ENCODE results near the gene ENTPD3.
"Not testable (repeated sequence)": the region's sequence is repeated elsewhere in the genome, so short reads cannot be mapped to it uniquely, and the experiment has no call there.

ENTPD3 gene

GRCh38 chr3:40407007-40407406 lies 20.0 kb downstream of the ENTPD3 start:
- no peak for DNase-seq (ENCODE audit: low read depth)

- no peak for DNase-seq (ENCODE audit: low read depth)
Measured at GRCh38 chr3:40407611-40408010, 20.6 kb downstream of the ENTPD3 start.

GRCh38 chr3:40414270-40414669 lies 27.3 kb downstream of the ENTPD3 start:
- no peak for DNase-seq (ENCODE audit: low read depth)

GRCh38 chr3:40417845-40418543 lies 31.0 kb downstream of the ENTPD3 start:
- DNase-seq (ENCODE audit: low read depth): no peak

GRCh38 chr3:40422861-40423260 lies 35.9 kb downstream of the ENTPD3 start:
- no peak for DNase-seq (ENCODE audit: low read depth)

GRCh38 chr3:40427045-40427669 lies 40.2 kb downstream of the ENTPD3 start:
- DNase-seq (ENCODE audit: low read depth): no peak

- no peak for DNase-seq (ENCODE audit: low read depth)
Measured at GRCh38 chr3:40432793-40433192, 45.8 kb downstream of the ENTPD3 start.

GRCh38 chr3:40437889-40438288 lies 50.9 kb downstream of the ENTPD3 start:
- DNase-seq (ENCODE audit: low read depth): no peak

- DNase-seq (ENCODE audit: low read depth): no peak
Measured at GRCh38 chr3:40445062-40445461, 58.1 kb downstream of the ENTPD3 start.

- DNase-seq (ENCODE audit: low read depth): no peak
Measured at GRCh38 chr3:40445880-40446279, 58.9 kb downstream of the ENTPD3 start.

- DNase-seq (ENCODE audit: low read depth): no peak
Measured at GRCh38 chr3:40450438-40450837, 63.5 kb downstream of the ENTPD3 start.

- no peak for DNase-seq (ENCODE audit: low read depth)
Measured at GRCh38 chr3:40451551-40451950, 64.6 kb downstream of the ENTPD3 start.

GRCh38 chr3:40452057-40452456 lies 65.1 kb downstream of the ENTPD3 start:
- DNase-seq (ENCODE audit: low read depth): no peak

- DNase-seq (ENCODE audit: low read depth): no peak
Measured at GRCh38 chr3:40452562-40452875, 65.5 kb downstream of the ENTPD3 start.

GRCh38 chr3:40452876-40453730 lies 66.1 kb downstream of the ENTPD3 start:
- DNase-seq (ENCODE audit: low read depth): peak; percentile 76

GRCh38 chr3:40453933-40454332 lies 66.9 kb downstream of the ENTPD3 start:
- no peak for DNase-seq (ENCODE audit: low read depth)

GRCh38 chr3:40455328-40455727 lies 68.3 kb downstream of the ENTPD3 start:
- no peak for DNase-seq (ENCODE audit: low read depth)

GRCh38 chr3:40456279-40456939 lies 69.4 kb downstream of the ENTPD3 start:
- no peak for DNase-seq (ENCODE audit: low read depth)

- peak; percentile 84 for DNase-seq (ENCODE audit: low read depth)
Measured at GRCh38 chr3:40456940-40457823, 70.2 kb downstream of the ENTPD3 start, which contains the start of gene RPL14. TSS of gene RPL14 (plus strand) at chr3:40457339. CDS start at chr3:40457472, 133 bp downstream.

- no peak for DNase-seq (ENCODE audit: low read depth)
Measured at GRCh38 chr3:40458473-40458872, 71.5 kb downstream of the ENTPD3 start.

- DNase-seq (ENCODE audit: low read depth): not testable (repeated sequence)
Measured at GRCh38 chr3:40460481-40460880, 73.5 kb downstream of the ENTPD3 start.
